Suprapubic skin (tissue), 4 donors: ENCODE results near the gene EMCN. TPM values are rescaled to one million over a fixed set of nuclear protein-coding genes. Genes with fewer than 3 reads are reported as not detected.

Experiments
- DNase-seq, 2 donors: peaks; one replicate each; pipeline ENCODE4 v3.0.0-alpha.2; 2019; ENCODE audit warnings: low spot score in 2 of 2
- H3K27ac ChIP-seq: fragments of 200-600 bp; sonication (generic); one replicate; pipeline ENCODE4 v1.5.1; 2019
- H3K27me3 ChIP-seq: fragments of 200-600 bp; sonication (generic); one replicate; pipeline ENCODE4 v1.5.1; 2019
- H3K36me3 ChIP-seq: fragments of 200-600 bp; sonication (generic); one replicate; pipeline ENCODE4 v1.5.1; 2019
- H3K4me1 ChIP-seq: fragments of 200-600 bp; sonication (generic); one replicate; pipeline ENCODE4 v1.5.1; 2019
- H3K4me3 ChIP-seq: fragments of 200-600 bp; sonication (generic); one replicate; pipeline ENCODE4 v1.5.1; 2019; ENCODE audit warnings: mild to moderate bottlenecking
- H3K9me3 ChIP-seq: fragments of 200-600 bp; sonication (generic); one replicate; pipeline ENCODE4 v1.5.1; 2019
- CTCF ChIP-seq, 2 donors: fragments of 200-600 bp in 1 of 2; fragments of 450-650 bp in 1 of 2; sonication (generic) in 1 of 2; IDR thresholded peaks; one replicate each; pipeline ENCODE4 v1.5.1; 2016 to 2019; ENCODE audit warnings: antibody characterized with exemption in 2 of 2, mild to moderate bottlenecking in 1 of 2, moderate library complexity in 1 of 2
- EP300 ChIP-seq: sonication (generic); formaldehyde crosslinking; IDR thresholded peaks from one replicate; pipeline ENCODE4 v1.6.1; 2017; ENCODE audit warnings: antibody characterized with exemption
- POLR2A ChIP-seq, 2 donors: fragments of 450-650 bp; IDR thresholded peaks; one replicate each; pipeline ENCODE4 v1.6.1; 2017; ENCODE audit warnings: antibody characterized with exemption in 2 of 2, mild to moderate bottlenecking in 2 of 2, moderate library complexity in 2 of 2
- POLR2AphosphoS5 ChIP-seq, 3 donors: sonication (generic); formaldehyde crosslinking; IDR thresholded peaks; one replicate each; pipeline ENCODE4 v1.6.1; 2017; ENCODE audit warnings: antibody characterized with exemption in 3 of 3
- WGBS: methylation state at CpG from one replicate; pipeline ENCODE4 v1.1.5; 2018; 5-methylcytosine and 5-hydroxymethylcytosine counted together
- total RNA-seq, 4 donors: library from RNA; depleted of rRNA; stranded (reverse); fragments of >200 nt; gene quantifications; one replicate each; pipeline ENCODE4 v1.1.0, GENCODE V29; 2016

EMCN gene
- total RNA-seq, 4 donors from 2014 or later, result 5.3 to 22.7 (median 10.2) TPM

- 74% methylated on average over 3 of the region's 3 CpGs for WGBS
- H3K9me3 ChIP-seq, result no peaks in the 10 kb centered on the region
These were observed 8.4 kb downstream of the EMCN start for GRCh38 chr4:100509386-100509785.

GRCh38 chr4:100508691-100509090 is 9.1 kb downstream of the EMCN start:
- Histone ChIP-seq H3K27ac (no peak overlapping the region), H3K4me3 (no peak overlapping the region), H3K36me3 (no peaks in the 10 kb centered on the region), H3K4me1 (peaks cover 3% of the 10 kb centered on the region), H3K27me3 (no peaks in the 10 kb centered on the region), H3K9me3 (no peaks in the 10 kb centered on the region)
- TF ChIP-seq CTCF (IDR thresholded peaks at IDR 0.05) (no peak), EP300 (no peak), POLR2AphosphoS5 (IDR thresholded peaks at IDR 0.05) (no peak), POLR2A (IDR thresholded peaks at IDR 0.05) (no peak)
- DNase-seq, result no peak
- 41% methylated on average over 3 of the region's 3 CpGs for WGBS

More at GRCh38 chr4:100509386-100509785, 8.4 kb downstream of the EMCN start:
- Histone ChIP-seq H3K4me3 (no peak overlapping the region), H3K27ac (no peak overlapping the region), H3K4me1 (peaks cover 3% of the 10 kb centered on the region), H3K36me3 (no peaks in the 10 kb centered on the region), H3K27me3 (no peaks in the 10 kb centered on the region)
- TF ChIP-seq CTCF (IDR thresholded peaks at IDR 0.05) (no peak), POLR2AphosphoS5 (IDR thresholded peaks at IDR 0.05) (no peak), POLR2A (IDR thresholded peaks at IDR 0.05) (no peak), EP300 (no peak)
- DNase-seq, result no peak

- Histone ChIP-seq H3K27me3 (no peaks in the 10 kb centered on the region), H3K4me1 (peaks cover 3% of the 10 kb centered on the region), H3K27ac (no peak overlapping the region), H3K36me3 (no peaks in the 10 kb centered on the region), H3K9me3 (no peaks in the 10 kb centered on the region), H3K4me3 (no peak overlapping the region)
- WGBS, result 96% methylated on average over 18 of the region's 18 CpGs
- DNase-seq, result no peak
- TF ChIP-seq POLR2AphosphoS5 (IDR thresholded peaks at IDR 0.05), result no peak
- no peak for TF ChIP-seq POLR2A (IDR thresholded peaks at IDR 0.05)
- no peak for TF ChIP-seq EP300
- TF ChIP-seq CTCF (IDR thresholded peaks at IDR 0.05), result no peak
These were observed 13.5 kb downstream of the EMCN start for GRCh38 chr4:100504086-100504874.

- TF ChIP-seq POLR2A (IDR thresholded peaks at IDR 0.05) (no peak), EP300 (no peak), POLR2AphosphoS5 (IDR thresholded peaks at IDR 0.05) (no peak), CTCF (IDR thresholded peaks at IDR 0.05) (no peak)
- Histone ChIP-seq H3K9me3 (no peaks in the 10 kb centered on the region), H3K4me3 (no peak overlapping the region), H3K27me3 (no peaks in the 10 kb centered on the region), H3K36me3 (no peaks in the 10 kb centered on the region), H3K4me1 (no peaks in the 10 kb centered on the region), H3K27ac (no peak overlapping the region)
- no peak for DNase-seq
These were observed 20.0 kb downstream of the EMCN start for GRCh38 chr4:100497791-100498190.

- 96% methylated on average over 1 of the region's 1 CpG for WGBS
- H3K4me3 ChIP-seq, result no peak overlapping the region
- TF ChIP-seq CTCF (IDR thresholded peaks at IDR 0.05) (no peak), POLR2A (IDR thresholded peaks at IDR 0.05) (no peak), EP300 (no peak), POLR2AphosphoS5 (IDR thresholded peaks at IDR 0.05) (no peak)
- H3K36me3 ChIP-seq, result no peaks in the 10 kb centered on the region
- no peak overlapping the region for H3K27ac ChIP-seq
- DNase-seq, result no peak
- no peaks in the 10 kb centered on the region for H3K4me1 ChIP-seq
- no peaks in the 10 kb centered on the region for H3K27me3 ChIP-seq
- H3K9me3 ChIP-seq, result no peaks in the 10 kb centered on the region
These were observed 22.7 kb downstream of the EMCN start for GRCh38 chr4:100495074-100495473.
